Left ventricle myocardium inferior (tissue), 1 donor: ENCODE measurements around the gene TGFBRAP1. TPM values are rescaled to one million over a fixed set of nuclear protein-coding genes. Genes with fewer than 3 reads are reported as not detected.
"Not testable (repeated sequence)": the region's sequence is repeated elsewhere in the genome, so short reads cannot be mapped to it uniquely, and the experiment has no call there.

Experiments used
- DNase-seq: peaks from one replicate; pipeline ENCODE4 v3.0.0-alpha.2; 2020
- H3K27ac ChIP-seq: fragments of 200-600 bp; replicated peaks from 2 replicates; pipeline ENCODE4 v1.8.0; 2021
- H3K27me3 ChIP-seq: fragments of 200-600 bp; 2 replicates; pipeline ENCODE4 v1.8.0; 2021; ENCODE audit warnings: low read depth
- H3K36me3 ChIP-seq: fragments of 200-600 bp; 2 replicates; pipeline ENCODE4 v1.8.0; 2021
- H3K4me1 ChIP-seq: fragments of 200-600 bp; 2 replicates; pipeline ENCODE4 v1.8.0; 2021
- H3K4me3 ChIP-seq: fragments of 200-600 bp; 2 replicates; pipeline ENCODE4 v1.8.0; 2021; ENCODE audit warnings: mild to moderate bottlenecking, moderate library complexity
- H3K9me3 ChIP-seq: fragments of 200-600 bp; replicated peaks from 2 replicates; pipeline ENCODE4 v1.8.0; 2021
- intact Hi-C: fragments of 100-400 bp; cut with micrococcal nuclease; formaldehyde crosslinking; loops from one replicate; pipeline ENCODE4 v1.11.0; 2022
- total RNA-seq: library from RNA; stranded (reverse); fragmentation: NEBNext Ultra II Directional; extraction: Animal tissue kit (Norgen Biotek cat#: 25700); gene quantifications from one replicate; pipeline ENCODE4 v1.2.1, GENCODE V29; 2021
- TF ChIP-seq, protein P1 (sequence below): fragments of 200-600 bp; IDR thresholded peaks from 2 replicates; pipeline ENCODE4 v1.8.0; 2021; ENCODE audit warnings: antibody characterized with exemption, mild to moderate bottlenecking, borderline replicate concordance
- donor health status: DM: no; HTN: yes; CAD: no; lungs with severe emphysema.

The TGFBRAP1 gene
- total RNA-seq, 1 donor from 2014 or later = 9.7 TPM

GRCh38 chr2:105256431-105257047 is 73.0 kb downstream of the TGFBRAP1 start:
- H3K27ac ChIP-seq = no peak overlapping the region
- intact Hi-C loops = no loop called here
- H3K27me3 ChIP-seq = no peaks in the 10 kb centered on the region
- no peak for DNase-seq
- no peaks in the 10 kb centered on the region for H3K9me3 ChIP-seq
- H3K4me3 ChIP-seq = no peak overlapping the region
- no peaks in the 10 kb centered on the region for H3K36me3 ChIP-seq
- TF ChIP-seq, protein P1, sequence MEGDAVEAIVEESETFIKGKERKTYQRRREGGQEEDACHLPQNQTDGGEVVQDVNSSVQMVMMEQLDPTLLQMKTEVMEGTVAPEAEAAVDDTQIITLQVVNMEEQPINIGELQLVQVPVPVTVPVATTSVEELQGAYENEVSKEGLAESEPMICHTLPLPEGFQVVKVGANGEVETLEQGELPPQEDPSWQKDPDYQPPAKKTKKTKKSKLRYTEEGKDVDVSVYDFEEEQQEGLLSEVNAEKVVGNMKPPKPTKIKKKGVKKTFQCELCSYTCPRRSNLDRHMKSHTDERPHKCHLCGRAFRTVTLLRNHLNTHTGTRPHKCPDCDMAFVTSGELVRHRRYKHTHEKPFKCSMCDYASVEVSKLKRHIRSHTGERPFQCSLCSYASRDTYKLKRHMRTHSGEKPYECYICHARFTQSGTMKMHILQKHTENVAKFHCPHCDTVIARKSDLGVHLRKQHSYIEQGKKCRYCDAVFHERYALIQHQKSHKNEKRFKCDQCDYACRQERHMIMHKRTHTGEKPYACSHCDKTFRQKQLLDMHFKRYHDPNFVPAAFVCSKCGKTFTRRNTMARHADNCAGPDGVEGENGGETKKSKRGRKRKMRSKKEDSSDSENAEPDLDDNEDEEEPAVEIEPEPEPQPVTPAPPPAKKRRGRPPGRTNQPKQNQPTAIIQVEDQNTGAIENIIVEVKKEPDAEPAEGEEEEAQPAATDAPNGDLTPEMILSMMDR = no peak
- no peaks in the 10 kb centered on the region for H3K4me1 ChIP-seq

DNA sequence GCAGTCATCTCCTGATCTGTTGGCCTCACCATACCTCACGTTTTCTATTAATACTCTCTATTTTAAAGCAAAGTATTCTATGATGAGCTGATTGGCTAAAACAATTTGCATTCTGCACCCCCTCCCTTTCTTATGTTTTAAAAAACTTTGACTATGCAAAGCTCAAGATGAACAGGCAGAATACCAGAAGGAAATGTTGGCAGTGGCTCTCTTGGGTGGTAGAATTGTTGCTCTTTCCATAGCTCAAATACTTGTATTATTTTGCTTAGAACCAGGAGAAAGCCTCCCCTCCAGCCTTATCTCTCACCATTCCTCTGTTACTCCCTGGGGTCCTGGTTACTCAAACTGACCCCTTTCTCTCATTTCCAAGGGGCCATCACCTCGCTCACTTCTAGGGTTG is 73.6 kb downstream of the TGFBRAP1 start:
- intact Hi-C loops = no loop called here
- Histone ChIP-seq H3K4me3 (no peak overlapping the region), H3K9me3 (no peaks in the 10 kb centered on the region), H3K27me3 (no peaks in the 10 kb centered on the region), H3K36me3 (no peaks in the 10 kb centered on the region), H3K4me1 (no peaks in the 10 kb centered on the region), H3K27ac (no peak overlapping the region)
- DNase-seq = no peak
- TF ChIP-seq, protein P1 = no peak

GRCh38 chr2:105254531-105255210 is 74.9 kb downstream of the TGFBRAP1 start:
- no peaks in the 10 kb centered on the region for H3K36me3 ChIP-seq
- no peak overlapping the region for H3K4me3 ChIP-seq
- H3K27ac ChIP-seq = no peak overlapping the region
- intact Hi-C loops = no loop called here
- no peaks in the 10 kb centered on the region for H3K4me1 ChIP-seq
- H3K27me3 ChIP-seq = no peaks in the 10 kb centered on the region
- H3K9me3 ChIP-seq = no peaks in the 10 kb centered on the region
- TF ChIP-seq, protein P1 = no peak
- no peak for DNase-seq

GRCh38 chr2:105252271-105252670 is 77.3 kb downstream of the TGFBRAP1 start:
- no peak for DNase-seq
- H3K9me3 ChIP-seq = no peaks in the 10 kb centered on the region
- H3K4me1 ChIP-seq = no peaks in the 10 kb centered on the region
- TF ChIP-seq, protein P1 = no peak
- no peak overlapping the region for H3K27ac ChIP-seq
- H3K36me3 ChIP-seq = no peaks in the 10 kb centered on the region
- no peaks in the 10 kb centered on the region for H3K27me3 ChIP-seq
- H3K4me3 ChIP-seq = no peak overlapping the region
- intact Hi-C loops = no loop called here

DNA sequence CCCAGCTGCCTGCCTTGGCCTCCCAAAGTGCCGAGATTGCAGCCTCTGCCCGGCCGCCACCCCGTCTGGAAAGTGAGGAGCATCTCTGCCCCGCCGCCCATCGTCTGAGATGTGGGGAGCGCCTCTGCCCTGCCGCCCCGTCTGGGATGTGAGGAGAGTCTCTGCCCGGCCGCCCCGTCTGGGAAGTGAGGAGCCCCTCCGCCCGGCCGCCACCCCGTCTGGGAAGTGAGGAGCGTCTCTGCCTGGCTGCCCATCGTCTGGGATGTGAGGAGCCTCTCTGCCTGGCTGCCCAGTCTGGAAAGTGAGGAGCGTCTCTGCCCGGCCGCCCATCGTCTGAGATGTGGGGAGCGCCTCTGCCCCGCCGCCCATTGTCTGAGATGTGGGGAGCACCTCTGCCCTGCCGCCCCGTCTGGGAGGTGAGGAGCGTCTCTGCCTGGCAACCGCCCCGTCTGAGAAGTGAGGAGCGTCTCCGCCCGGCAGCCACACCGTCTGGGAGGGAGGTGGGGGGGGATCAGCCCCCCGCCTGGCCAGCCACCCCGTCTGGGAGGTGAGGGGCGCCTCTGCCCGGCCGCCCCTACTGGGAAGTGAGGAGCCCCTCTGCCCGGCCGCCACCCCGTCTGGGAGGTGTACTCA is 78.4 kb downstream of the TGFBRAP1 start:
- H3K27me3 ChIP-seq, H3K9me3 ChIP-seq, H3K27ac ChIP-seq, H3K36me3 ChIP-seq, DNase-seq, H3K4me3 ChIP-seq, H3K4me1 ChIP-seq, intact Hi-C loops: not testable (repeated sequence)

- no peaks in the 10 kb centered on the region for H3K4me1 ChIP-seq
- no peaks in the 10 kb centered on the region for H3K27me3 ChIP-seq
- H3K4me3 ChIP-seq = no peak overlapping the region
- TF ChIP-seq, protein P1 = no peak
- H3K9me3 ChIP-seq = no peaks in the 10 kb centered on the region
- no peak for DNase-seq
- intact Hi-C loops = no loop called here
- no peaks in the 10 kb centered on the region for H3K36me3 ChIP-seq
- no peak overlapping the region for H3K27ac ChIP-seq
Measured at GRCh38 chr2:105249891-105250290, 79.6 kb downstream of the TGFBRAP1 start.
